Measurements from ENCODE around the gene CORO2B.
A peak's percentile ranks its signal among the peaks of the same experiment; 100 is the strongest.

CORO2B gene

GRCh38 chr15:68706256-68706655, 127.5 kb downstream of the CORO2B start:
- no peak for DNase-seq

- no peak for DNase-seq
Measured at GRCh38 chr15:68706931-68707330, 128.1 kb downstream of the CORO2B start.

GRCh38 chr15:68707386-68707785, 128.6 kb downstream of the CORO2B start:
- no peak for DNase-seq

GRCh38 chr15:68709876-68710275, 131.1 kb downstream of the CORO2B start:
- no peak for DNase-seq

GRCh38 chr15:68710536-68710935, 131.7 kb downstream of the CORO2B start:
- no peak for DNase-seq

GRCh38 chr15:68711406-68711805, 132.6 kb downstream of the CORO2B start:
- DNase-seq, result no peak

- DNase-seq, result no peak
Measured at GRCh38 chr15:68712886-68713285, 134.1 kb downstream of the CORO2B start.

- DNase-seq, result no peak
Measured at GRCh38 chr15:68713874-68714273, 135.1 kb downstream of the CORO2B start.

- DNase-seq, result no peak
Measured at GRCh38 chr15:68715111-68715510, 136.3 kb downstream of the CORO2B start.

- no peak for DNase-seq
Measured at GRCh38 chr15:68717951-68718350, 139.2 kb downstream of the CORO2B start.

- DNase-seq, result no peak
Measured at GRCh38 chr15:68718468-68718867, 139.7 kb downstream of the CORO2B start.

- DNase-seq, result no peak
Measured at GRCh38 chr15:68719051-68719450, 140.3 kb downstream of the CORO2B start.

- peak; percentile 20 for DNase-seq
Measured at GRCh38 chr15:68719672-68720071, 140.9 kb downstream of the CORO2B start.

GRCh38 chr15:68721886-68722285, 143.1 kb downstream of the CORO2B start:
- DNase-seq, result no peak

- no peak for DNase-seq
Measured at GRCh38 chr15:68725736-68726135, 146.9 kb downstream of the CORO2B start.

GRCh38 chr15:68726246-68726645, 147.5 kb downstream of the CORO2B start:
- no peak for DNase-seq

- peak; percentile 57 for DNase-seq
Measured at GRCh38 chr15:68729789-68730411, 151.1 kb downstream of the CORO2B start.

- peak; percentile 42 for DNase-seq
Measured at GRCh38 chr15:68730471-68730919, 151.7 kb downstream of the CORO2B start.

GRCh38 chr15:68730976-68731897, 152.4 kb downstream of the CORO2B start:
- DNase-seq, result no peak

GRCh38 chr15:68732451-68732850, 153.7 kb downstream of the CORO2B start:
- DNase-seq, result no peak

- DNase-seq, result peak; percentile 15
Measured at GRCh38 chr15:68733666-68734065, 154.9 kb downstream of the CORO2B start.

GRCh38 chr15:68734352-68734751, 155.6 kb downstream of the CORO2B start:
- DNase-seq, result no peak

- no peak for DNase-seq
Measured at GRCh38 chr15:68734881-68735280, 156.1 kb downstream of the CORO2B start.

GRCh38 chr15:68735610-68736009, 156.8 kb downstream of the CORO2B start:
- no peak for DNase-seq
